Myocyte (in vitro differentiated cells): ENCODE results near the gene FRMPD4. TPM values are rescaled to one million over a fixed set of nuclear protein-coding genes. Genes with fewer than 3 reads are reported as not detected.
"Not testable (repeated sequence)": the region's sequence is repeated elsewhere in the genome, so short reads cannot be mapped to it uniquely, and the experiment has no call there.

Experiments used
- DNase-seq: peaks from one replicate; pipeline ENCODE4 v3.0.0-alpha.2; 2012; ENCODE audit warnings: low read depth
- total RNA-seq: library from RNA; depleted of rRNA; stranded (reverse); fragments of >200 nt; gene quantifications from 2 replicates; pipeline ENCODE4 v1.2.3, GENCODE V29; 2014

FRMPD4 gene
- total RNA-seq, 1 donor from 2014 or later = 0.56 TPM

DNA sequence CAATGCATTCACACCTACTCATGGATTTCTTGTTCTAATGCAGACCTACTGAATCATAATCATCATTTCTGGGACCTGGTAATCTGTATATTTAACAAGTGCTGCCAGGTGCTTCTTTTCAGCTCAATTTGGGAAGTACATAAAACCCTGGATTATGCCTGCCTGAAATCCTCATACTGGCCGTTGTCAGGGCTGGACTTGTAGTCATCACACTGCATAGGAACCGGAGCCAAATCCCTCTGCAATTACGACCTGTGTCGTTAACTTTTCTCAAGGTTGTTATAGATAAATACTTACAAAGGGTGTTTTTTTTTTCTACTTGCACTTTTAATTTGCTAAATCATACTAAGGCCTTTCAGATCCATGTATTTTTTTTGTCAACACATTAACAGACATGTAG lies 358.1 kb downstream of the FRMPD4 start:
- DNase-seq = no peak

DNA sequence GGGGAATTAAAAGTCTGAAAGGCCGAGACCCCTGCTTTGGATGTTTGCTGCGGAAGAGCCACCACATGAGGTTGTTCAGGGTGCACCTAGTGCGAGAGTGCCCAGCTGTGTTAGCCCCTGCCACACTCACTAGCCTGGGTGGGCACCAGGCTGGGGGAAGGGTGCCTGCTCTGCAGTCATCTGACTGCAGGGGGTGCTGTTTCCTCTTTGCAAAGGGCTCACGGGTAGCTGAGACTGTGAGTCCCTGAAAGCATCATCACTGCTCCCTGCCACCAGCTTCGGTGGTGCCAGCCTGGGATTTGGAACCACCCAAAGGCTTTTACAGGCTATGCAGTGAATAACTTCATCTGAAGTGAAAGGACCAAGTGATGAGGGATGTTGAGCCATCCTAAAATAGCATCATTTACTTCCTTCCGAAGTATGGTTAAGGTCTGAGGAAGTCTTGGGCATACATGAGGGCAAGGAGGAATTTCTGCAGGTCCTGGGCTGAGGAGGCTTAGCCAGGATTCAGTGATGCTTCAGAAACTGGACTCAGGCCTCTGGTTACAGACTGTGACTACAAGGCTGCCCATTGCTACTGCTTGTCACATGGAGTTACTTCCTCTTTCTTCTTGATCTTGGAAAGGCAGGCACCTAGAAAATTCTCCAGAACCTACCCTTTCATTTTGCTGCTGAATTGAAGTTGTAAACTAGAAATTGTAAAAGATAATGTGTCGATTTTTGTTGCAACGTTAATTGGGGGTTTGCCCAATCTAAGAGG lies 359.7 kb downstream of the FRMPD4 start:
- no peak for DNase-seq

DNA sequence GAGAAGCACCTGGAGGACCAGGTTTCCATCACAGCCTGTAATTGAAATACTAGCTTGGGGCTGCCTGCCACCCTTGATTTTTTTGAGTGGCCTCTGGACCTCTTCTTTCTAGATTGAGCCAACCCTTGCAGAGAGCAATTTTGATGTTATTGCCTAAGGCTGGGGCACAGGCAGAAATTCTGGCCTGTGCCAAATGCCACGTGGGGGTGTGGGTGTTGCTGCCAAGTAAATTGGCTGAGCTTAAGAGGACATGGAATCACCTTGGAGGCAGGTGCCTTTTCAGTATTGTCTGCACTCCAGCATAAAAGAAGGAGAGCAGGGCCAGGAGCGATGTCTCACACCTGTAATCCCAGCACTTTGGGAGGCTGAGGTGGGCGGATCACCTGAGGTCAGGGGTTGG lies 366.9 kb downstream of the FRMPD4 start:
- no peak for DNase-seq

DNA sequence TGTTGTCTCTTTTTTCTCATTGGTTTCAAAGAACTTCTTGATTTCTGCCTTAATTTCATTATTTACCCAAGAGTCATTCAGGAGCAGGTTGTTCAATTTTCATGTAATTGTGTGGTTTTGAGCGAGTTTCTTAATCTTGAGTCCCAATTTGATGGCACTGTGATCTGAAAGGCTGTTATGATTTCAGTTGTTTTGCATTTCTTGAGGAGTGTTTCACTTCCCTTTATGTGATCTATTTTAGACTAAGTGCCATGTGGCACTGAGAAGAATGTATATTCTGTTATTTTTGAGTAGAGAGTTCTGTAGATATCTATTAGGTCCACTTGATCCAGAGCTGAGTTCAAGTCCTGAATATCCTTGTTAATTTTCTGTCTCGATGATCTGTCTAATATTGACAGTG lies 377.1 kb downstream of the FRMPD4 start:
- DNase-seq = not testable (repeated sequence)

DNA sequence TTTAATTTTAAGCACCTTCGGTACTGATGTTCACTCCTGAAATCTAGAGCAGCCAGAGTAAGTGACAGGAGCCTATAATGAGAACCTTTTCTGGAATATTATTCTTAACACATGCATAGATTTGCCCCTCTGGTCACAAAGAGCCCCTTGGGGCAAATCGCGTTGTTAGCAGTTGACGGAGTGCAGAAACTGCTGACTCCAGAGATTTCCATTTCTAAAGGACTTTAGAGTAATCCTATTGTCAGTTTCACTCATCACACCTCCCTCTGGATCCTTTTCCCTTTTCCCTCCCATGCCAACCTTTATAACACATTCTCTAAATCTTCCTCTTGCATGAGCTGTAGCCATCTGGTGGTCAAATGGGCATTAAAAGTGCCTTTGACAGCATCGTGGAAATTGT lies 388.0 kb downstream of the FRMPD4 start:
- peak; percentile 3 for DNase-seq

DNA sequence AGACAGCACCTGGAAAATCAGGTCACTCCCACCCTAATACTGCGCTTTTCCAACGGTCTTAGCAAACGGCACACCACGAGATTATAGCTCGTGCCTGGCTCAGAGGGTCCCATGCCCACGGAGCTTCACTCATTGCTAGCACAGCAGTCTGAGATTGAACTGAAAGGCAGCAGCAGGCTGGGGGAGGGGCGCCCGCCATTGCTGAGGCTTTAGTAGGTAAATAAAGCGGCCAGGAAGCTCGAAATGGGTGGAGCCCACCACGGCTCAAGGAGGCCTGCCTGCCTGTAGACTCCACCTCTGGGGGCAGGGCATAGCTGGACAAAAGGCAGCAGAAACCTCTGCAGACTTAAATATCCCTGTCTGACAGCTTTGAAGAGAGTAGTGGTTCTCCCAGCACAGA lies 399.8 kb downstream of the FRMPD4 start:
- DNase-seq = not testable (repeated sequence)

DNA sequence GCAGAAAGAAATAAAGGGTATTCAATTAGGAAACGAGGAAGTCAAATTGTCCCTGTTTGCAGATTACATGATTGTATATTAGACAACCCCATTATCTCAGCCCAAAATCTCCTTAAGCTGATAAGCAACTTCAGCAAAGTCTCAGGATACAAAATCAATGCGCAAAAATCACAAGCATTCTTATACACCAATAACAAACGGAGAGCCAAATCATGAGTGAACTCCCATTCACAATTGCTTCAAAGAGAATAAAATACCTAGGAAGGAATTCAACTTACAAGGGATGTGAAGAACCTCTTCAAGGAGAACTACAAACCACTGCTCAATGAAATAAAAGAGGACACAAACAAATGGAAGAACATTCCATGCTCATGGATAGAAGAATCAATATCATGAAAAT lies 404.0 kb downstream of the FRMPD4 start:
- not testable (repeated sequence) for DNase-seq

DNA sequence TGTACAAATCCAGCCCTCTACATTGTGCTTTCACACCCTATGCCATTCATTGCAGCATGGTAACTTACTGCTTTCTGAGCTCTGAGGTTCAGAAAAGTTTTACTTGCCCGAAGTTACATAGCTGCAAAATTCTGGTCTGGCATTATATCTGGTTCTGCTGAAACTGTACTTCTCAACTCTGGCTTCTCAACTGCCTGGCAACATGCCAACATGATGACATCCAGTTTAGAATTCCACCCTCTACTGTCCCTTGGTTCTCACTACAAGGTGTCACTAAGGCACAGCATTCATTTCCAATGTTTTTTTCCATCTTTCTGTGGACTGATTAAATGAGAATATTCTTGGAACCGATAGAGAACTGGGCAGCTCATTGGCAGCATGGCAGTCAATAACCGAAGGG lies 410.1 kb downstream of the FRMPD4 start:
- no peak for DNase-seq

DNA sequence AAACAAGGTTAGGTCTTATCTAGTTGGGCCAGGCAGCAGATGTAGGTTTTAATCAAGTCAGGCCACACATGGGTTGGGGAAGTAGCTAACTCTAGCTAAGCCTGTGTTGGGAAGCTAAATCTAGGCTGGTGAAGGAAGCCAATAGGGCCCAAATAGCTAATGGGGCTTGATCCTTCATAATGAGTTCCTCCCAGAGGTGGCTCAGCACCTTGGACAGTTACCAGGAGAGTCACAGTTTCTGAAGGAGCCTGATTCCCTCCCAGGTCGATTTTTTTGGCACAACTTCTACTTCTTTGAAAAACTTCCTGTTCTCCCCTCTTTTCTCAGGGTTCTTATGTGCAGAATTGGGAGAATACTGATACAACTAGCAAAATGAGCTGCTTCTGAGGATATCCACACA lies 410.5 kb downstream of the FRMPD4 start:
- peak; percentile 62 for DNase-seq

DNA sequence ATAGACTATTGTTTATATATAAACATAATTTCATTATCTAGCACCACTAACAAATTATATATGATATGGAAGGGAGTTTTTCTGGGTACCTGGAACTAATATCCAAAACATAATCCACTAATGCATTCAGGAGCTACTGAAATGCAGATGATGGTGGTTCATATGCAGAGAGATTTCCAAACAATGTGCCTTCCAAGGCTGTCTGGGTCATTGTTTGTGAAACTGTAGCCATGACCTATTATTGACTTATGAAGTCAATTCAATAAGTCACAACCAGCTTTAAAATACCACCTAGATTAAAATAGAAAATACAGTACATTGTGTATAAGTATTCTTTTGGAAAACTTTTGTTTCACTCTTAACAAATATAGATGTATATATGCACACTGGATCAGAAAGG lies 415.9 kb downstream of the FRMPD4 start:
- DNase-seq = no peak

DNA sequence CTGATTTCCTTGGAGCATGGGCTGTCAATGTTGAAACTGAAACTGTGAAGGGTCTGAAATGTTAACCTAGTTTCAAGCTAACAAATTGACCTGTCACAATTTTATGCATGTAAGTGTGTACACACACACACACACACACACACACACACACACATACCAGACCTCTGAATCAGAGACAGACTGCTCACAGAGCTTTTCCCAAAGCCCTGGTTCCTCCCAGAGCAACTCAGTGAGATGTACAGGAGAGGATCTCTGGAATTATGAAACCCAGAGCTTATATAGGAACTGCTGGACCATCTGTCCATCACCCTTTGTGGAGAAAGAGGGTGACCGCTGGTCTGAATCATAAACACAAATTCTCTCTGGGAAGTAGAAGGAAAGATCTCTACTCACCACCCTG lies 424.8 kb downstream of the FRMPD4 start:
- peak; percentile 6 for DNase-seq

DNA sequence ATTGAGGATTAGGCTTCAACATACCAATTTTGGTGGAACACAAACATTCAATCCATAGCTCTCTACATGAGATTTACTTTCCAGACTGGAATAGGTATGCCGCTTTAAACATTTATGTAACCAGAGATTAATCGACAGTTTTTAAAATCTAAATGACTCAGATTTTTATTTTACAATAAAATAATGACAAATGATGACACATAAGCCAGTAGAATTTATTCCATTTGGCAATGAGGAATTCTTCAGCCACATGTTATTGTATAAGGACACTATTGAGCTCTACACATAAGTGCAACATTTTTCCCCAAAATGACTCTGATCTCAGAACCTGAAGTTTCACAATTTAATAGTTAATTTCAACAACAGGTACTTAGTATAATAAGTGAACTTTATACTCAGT lies 425.9 kb downstream of the FRMPD4 start:
- DNase-seq = no peak

DNA sequence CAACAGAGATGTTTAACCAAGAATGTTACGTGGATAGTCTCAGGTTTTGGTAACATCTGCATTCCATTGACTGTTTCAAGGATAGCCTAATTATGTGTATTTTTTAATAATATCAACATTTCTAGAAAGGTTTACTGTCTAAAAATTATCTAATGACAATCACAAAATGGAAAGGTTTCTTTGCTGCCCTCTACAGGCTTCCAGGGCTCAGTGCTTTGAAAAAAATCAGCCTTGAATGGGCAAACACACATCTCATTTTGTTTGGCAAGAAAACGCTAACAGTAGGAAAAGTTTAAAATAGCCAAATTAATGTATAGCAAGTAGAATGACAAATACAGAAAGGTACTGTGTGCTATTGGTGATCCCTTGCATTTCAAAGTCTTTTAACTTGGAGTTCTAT lies 429.6 kb downstream of the FRMPD4 start:
- DNase-seq = peak; percentile 15

DNA sequence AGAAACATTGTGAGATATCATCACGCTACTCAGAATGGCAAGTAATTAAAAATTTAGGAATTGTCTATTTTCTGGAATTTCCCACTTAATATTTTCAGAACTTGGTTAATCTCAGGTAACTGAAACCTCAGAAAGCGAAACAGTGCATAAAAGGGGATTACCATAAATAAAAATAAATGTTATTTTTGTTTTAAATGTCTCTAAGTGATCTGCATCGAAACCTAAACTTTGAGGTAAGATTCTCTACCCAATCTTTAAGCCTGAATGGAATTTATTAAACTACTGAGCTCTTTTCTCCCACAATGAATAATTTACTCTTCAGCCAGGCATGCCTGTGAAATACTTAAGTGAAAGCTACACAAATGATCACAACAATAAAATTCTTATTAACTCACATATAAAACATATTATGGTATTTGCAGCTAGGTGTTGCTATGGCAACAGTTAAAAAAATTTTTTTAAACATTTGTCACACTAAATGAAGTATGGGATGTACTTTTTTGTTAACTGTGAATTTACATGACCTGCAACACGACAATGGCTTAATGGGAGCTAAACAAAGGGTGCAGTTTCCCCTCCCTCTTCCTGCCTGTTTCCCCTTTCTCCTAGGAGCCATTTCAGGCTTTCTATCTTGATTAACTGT lies 432.7 kb downstream of the FRMPD4 start:
- DNase-seq = no peak

DNA sequence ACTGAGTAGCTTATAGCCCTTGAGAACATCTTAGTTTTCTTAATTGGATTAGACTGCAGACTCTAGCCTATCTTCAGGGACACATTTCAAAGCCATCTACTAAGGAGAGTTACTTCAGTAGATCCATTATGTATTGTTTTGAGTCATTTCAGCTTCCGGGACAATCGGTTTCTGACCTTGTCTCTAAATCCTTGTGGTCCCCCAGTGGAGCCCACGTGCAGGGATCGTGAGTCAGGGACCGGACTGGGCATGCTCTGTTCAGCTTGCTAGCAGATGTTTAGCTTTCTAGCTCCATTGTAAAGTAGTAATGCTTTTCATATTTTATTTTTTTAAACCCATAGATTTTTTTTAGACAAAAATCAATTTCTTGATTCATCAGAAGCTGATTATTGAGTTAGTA lies 441.0 kb downstream of the FRMPD4 start:
- no peak for DNase-seq

DNA sequence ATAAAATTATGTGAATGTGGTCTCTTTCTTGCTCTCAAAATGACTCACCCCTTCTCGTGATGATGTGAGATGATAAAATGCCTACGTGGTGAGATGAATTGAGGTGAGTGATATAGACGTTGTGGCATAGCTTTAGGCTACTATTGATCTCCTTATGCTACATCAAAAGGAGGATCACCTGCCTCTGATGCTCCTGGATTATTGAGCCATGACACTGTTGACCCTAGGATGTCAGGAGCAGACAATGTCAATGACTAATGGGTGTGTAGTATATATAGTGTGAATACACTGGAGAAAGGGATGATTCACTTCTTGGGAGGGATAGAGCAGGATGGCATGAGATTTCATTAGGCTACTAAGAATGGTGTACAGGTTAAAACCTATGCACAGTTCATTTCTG lies 442.3 kb downstream of the FRMPD4 start:
- no peak for DNase-seq

DNA sequence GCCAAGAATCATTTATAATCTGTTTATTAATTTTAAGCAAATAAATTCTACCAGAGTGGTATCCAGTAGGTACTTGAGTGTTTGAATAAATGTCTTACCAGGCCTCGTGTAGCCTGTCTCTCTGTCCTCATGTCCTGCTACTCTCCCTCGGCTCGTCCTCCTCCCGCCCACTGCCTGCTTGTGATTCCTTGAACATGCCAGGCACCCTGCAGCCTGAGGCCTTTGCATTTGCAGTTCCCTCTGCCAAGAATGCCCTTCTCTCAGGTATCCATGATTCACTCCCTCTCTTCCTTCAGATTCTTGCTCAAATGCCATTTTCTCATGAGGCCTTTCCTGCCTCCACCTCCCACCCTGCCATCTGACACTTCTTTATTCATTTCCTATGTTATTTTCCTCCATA lies 443.3 kb downstream of the FRMPD4 start:
- DNase-seq = no peak

DNA sequence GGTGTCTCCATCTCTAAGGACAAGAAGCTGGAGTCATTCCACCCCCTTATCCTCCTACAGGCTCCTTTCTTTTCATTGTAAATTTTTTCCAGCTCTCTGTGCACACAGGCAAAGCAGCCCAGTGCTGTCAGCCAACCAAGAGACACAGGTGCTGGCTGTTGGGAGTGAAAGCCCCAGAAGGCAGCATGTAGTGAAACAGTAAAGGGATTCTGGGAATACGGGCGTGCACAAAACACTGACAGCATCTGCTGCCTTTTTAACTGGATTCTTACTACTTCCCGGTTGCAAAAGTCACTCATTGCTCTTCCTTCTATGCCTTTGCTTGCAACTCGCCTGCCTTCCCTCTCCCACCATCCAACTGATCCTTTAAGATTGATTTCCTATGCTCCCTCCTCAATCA lies 444.4 kb downstream of the FRMPD4 start:
- DNase-seq = no peak

DNA sequence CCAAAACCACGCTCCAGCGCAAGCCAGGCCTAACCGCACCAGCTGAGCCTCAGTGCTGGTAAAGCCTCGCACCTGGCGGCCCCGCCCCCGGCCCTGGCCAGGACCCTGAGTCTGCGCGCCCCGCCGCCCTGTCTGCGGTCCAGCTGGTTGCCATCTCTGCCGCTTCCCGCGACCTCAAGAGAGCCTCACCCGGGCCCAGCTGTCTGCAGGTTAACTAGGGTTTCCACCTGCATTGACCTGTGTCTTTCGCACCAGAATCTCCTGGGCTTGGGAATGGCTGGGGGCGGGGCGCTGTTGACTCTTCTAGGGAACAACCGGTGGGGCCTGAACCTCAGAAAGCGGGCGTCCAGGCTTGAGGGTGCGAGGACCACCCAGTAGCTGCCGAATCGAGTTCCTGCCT lies 445.3 kb downstream of the FRMPD4 start:
- no peak for DNase-seq

DNA sequence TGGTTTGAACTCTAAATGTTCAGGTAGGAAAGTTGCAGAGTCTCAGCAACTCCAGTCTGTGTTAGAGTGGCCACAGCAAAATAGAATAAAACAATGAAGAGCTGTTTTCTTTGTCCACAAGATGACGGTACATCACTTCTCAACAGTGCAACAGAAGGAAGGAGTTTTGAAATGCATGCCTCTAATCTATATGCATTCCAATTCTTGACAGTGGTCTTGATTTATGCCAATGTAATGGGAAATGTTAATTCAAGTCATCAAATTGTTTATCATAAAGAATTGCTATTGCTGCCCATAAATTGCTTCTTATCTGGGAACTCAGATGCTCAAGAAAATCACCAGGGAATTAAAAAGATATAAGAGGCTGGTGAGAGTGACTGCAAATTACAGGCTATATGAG lies 457.4 kb downstream of the FRMPD4 start:
- no peak for DNase-seq

DNA sequence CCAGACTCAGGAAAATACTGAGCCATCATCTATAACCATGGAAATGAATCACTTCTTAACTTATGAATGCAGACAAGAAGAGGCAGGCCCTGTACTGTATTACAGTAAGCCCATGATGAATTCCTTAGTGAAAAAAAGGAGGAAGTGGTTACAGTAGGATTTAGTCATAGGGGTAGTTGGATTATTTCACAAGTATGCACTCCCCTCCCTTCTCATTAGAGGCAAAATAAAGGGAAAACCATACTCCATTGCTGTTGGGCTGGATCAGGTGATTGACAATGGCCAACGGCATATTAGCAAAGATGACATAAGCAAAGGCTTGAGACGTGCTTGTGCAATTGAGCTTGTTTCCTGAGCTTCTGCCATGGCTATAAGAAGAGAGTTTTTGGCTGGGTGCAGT lies 471.8 kb downstream of the FRMPD4 start:
- DNase-seq = peak; percentile 37

DNA sequence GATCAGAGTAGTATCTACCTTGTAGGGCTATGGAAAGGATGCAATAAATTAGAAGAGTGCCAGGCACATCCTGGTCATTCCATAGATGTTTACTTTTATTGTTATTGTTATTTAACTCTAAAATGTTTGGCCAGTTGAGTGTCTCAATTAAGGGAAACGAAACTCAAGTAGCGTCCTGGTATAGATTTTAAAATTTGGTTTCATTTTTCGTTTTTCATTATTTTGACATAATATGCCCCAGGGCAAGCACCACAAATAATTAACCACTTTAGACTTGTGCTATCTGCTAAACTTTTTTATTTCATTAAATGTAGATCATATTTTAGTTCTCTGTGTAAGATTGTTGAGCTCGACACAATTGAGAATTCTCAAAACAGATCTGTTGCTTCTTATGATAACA lies 473.2 kb downstream of the FRMPD4 start:
- no peak for DNase-seq

DNA sequence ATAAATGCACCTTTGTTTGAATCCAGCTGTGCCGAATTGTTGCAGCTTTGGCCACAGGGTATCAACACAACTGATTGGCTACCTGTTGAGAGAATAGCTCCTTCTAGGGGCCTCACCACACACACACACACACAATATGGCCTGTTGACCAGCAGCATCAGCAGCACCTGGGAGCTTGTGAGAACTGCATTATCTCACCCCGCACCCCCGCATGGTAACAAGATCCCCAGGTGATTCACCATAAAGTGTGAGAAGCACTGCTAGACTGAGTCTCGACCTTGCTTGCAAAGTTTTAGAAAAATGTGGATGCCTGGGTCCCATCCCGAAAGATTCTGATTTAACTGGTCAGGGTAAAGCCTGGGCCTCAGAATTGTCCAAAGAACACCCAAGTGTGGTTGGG lies 476.0 kb downstream of the FRMPD4 start:
- no peak for DNase-seq
